ENCODE measurements around the gene CEMP1. TPM values are rescaled to one million over a fixed set of nuclear protein-coding genes. Genes with fewer than 3 reads are reported as not detected.
A peak's percentile ranks its signal among the peaks of the same experiment; 100 is the strongest.

CEMP1 gene
- total RNA-seq, 1 experiment from 2014 or later: not detected

- Histone ChIP-seq H3K36me3 (ENCODE audit: insufficient read depth, low read length, poor library complexity, severe bottlenecking) (peaks cover 10% of the 10 kb centered on the region), H3K4me1 (ENCODE audit: insufficient read depth, low read length, poor library complexity, severe bottlenecking) (peaks cover 5% of the 10 kb centered on the region), H3K4me3 (ENCODE audit: low read depth, low read length, poor library complexity, severe bottlenecking) (no peak overlapping the region), H3K27me3 (replicated peaks; ENCODE audit: insufficient read depth, low read depth, low read length, poor library complexity) (no peaks in the 10 kb centered on the region), H3K9me3 (ENCODE audit: low read depth, low read length, poor library complexity, severe bottlenecking) (no peaks in the 10 kb centered on the region), H3K27ac (ENCODE audit: low read depth, low read length, poor library complexity, severe bottlenecking) (no peak overlapping the region)
- DNase-seq (ENCODE audit: low spot score): no peak
- TF ChIP-seq, protein P1, sequence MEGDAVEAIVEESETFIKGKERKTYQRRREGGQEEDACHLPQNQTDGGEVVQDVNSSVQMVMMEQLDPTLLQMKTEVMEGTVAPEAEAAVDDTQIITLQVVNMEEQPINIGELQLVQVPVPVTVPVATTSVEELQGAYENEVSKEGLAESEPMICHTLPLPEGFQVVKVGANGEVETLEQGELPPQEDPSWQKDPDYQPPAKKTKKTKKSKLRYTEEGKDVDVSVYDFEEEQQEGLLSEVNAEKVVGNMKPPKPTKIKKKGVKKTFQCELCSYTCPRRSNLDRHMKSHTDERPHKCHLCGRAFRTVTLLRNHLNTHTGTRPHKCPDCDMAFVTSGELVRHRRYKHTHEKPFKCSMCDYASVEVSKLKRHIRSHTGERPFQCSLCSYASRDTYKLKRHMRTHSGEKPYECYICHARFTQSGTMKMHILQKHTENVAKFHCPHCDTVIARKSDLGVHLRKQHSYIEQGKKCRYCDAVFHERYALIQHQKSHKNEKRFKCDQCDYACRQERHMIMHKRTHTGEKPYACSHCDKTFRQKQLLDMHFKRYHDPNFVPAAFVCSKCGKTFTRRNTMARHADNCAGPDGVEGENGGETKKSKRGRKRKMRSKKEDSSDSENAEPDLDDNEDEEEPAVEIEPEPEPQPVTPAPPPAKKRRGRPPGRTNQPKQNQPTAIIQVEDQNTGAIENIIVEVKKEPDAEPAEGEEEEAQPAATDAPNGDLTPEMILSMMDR (conservative IDR thresholded peaks at IDR 0.05; ENCODE audit: low read depth, low read length): no peak
- no peak for TF ChIP-seq EZH2 (IDR thresholded peaks at IDR 0.05; ENCODE audit: borderline replicate concordance, low read depth, low read length, poor library complexity, severe bottlenecking)
- ChIA-PET POLR2A (ENCODE audit: low non-redundant PET) (no interaction called here), CTCF (no interaction called here)
- intact Hi-C loops (cut with micrococcal nuclease; ENCODE audit: unreplicated experiment): no loop called here
- no TSS peak for BruUV-seq (replicated peaks)
Measured at GRCh38 chr16:2529961-2530628, 1.1 kb downstream of the CEMP1 start.

DNA sequence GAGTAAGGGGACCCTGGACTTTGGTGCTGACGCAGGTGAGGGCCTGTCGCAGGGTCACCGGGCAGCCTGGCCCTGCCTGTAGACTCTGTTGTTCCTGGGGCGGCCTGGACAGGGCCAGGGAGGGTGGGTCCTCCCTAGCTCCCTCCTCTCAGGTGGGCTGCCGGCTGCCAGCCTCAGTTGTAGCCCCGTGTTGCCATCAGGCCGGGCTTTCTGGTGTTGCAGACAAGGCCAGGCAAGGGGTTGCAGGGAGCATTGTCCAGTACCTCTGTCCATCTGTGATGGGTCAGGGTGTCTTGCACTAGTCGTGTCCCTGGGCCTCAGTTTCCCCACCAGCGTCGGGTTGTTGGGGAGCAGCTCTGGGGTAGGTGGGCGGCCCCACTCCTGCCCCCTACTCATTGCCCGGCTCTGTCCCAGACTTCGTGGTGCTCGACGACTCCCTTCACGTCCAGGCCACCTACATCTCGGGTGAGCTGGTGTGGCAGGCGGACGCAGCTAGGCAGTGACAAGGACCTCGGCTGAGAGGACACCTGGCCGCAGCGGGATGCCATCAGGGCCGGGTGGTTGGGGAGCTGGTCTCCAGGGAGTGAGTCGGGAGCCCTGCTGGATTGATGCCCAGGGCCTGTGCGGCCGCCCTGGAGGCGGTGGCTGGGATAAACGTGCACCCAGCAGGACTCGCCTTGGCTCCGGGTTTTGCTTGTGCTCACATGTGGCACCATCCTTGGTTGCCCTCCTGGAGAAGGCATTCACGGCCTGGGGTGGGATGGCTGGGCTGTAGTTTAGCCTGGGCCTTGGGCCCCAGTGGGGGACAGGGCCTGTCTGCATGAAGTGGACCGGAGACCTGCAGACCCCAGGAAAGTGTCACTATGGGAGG lies 1.9 kb downstream of the CEMP1 start:
- ChIA-PET POLR2A (ENCODE audit: low non-redundant PET) (no interaction called here), CTCF (no interaction called here)
- Histone ChIP-seq H3K9me3 (ENCODE audit: low read depth, low read length, poor library complexity, severe bottlenecking) (no peaks in the 10 kb centered on the region), H3K4me3 (ENCODE audit: low read depth, low read length, poor library complexity, severe bottlenecking) (no peak overlapping the region), H3K27ac (ENCODE audit: low read depth, low read length, poor library complexity, severe bottlenecking) (no peak overlapping the region), H3K4me1 (ENCODE audit: insufficient read depth, low read length, poor library complexity, severe bottlenecking) (peaks cover 5% of the 10 kb centered on the region), H3K27me3 (replicated peaks; ENCODE audit: insufficient read depth, low read depth, low read length, poor library complexity) (no peaks in the 10 kb centered on the region), H3K36me3 (ENCODE audit: insufficient read depth, low read length, poor library complexity, severe bottlenecking) (peaks cover 16% of the 10 kb centered on the region)
- DNase-seq (ENCODE audit: low spot score): peak; percentile 37
- BruUV-seq (replicated peaks): no TSS peak
- no peak for TF ChIP-seq EZH2 (IDR thresholded peaks at IDR 0.05; ENCODE audit: borderline replicate concordance, low read depth, low read length, poor library complexity, severe bottlenecking)
- TF ChIP-seq, protein P1 (conservative IDR thresholded peaks at IDR 0.05; ENCODE audit: low read depth, low read length): no peak
- intact Hi-C loops (cut with micrococcal nuclease; ENCODE audit: unreplicated experiment): no loop called here

DNA sequence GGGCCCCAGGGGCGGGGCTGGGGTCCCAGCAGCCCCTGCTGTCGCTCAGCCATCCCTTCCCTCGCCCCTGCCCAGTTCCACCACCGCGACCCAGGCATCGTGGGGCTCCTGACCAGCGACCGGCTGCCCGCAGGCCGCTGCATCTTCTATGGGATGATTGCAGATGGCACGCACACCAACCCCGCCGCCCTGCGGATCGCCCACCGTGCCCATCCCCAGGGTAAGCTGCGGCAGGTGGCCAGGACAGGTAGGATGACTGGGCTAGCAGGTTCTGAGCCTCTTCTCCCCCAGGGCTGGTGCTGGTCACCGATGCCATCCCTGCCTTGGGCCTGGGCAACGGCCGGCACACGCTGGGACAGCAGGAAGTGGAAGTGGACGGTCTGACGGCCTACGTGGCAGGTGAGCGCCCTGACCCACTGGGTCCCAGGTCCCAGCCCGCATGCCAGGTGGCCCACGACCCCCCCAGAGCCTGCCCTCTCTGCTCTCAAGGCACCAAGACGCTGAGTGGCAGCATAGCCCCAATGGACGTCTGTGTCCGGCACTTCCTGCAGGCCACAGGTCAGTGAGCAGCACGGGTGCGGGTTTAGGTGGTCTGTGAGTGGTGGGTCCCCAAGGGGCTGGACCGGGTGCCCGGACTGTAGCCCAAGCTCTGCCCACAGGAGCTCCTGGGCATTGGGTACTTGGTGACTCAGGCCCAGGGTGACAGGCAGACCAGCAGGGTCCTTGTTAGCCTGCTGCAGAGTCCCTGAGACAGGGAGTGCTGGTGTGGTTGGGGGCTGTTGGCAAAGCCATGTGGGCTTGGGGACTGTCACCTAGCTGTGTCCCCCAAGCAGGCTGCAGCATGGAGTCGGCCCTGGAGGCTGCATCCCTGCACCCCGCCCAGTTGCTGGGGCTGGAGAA lies 2.8 kb downstream of the CEMP1 start:
- no peak overlapping the region for H3K4me3 ChIP-seq (ENCODE audit: low read depth, low read length, poor library complexity, severe bottlenecking)
- H3K4me1 ChIP-seq (ENCODE audit: insufficient read depth, low read length, poor library complexity, severe bottlenecking): peaks cover 5% of the 10 kb centered on the region
- ChIA-PET POLR2A (ENCODE audit: low non-redundant PET) (no interaction called here), CTCF (no interaction called here)
- DNase-seq (ENCODE audit: low spot score): no peak
- H3K27me3 ChIP-seq (replicated peaks; ENCODE audit: insufficient read depth, low read depth, low read length, poor library complexity): no peaks in the 10 kb centered on the region
- intact Hi-C loops (cut with micrococcal nuclease; ENCODE audit: unreplicated experiment): no loop called here
- TF ChIP-seq EZH2 (IDR thresholded peaks at IDR 0.05; ENCODE audit: borderline replicate concordance, low read depth, low read length, poor library complexity, severe bottlenecking): no peak
- TF ChIP-seq, protein P1 (conservative IDR thresholded peaks at IDR 0.05; ENCODE audit: low read depth, low read length): no peak
- BruUV-seq (replicated peaks): no TSS peak
- H3K36me3 ChIP-seq (ENCODE audit: insufficient read depth, low read length, poor library complexity, severe bottlenecking): peaks cover 19% of the 10 kb centered on the region
- no peak overlapping the region for H3K27ac ChIP-seq (ENCODE audit: low read depth, low read length, poor library complexity, severe bottlenecking)
- no peaks in the 10 kb centered on the region for H3K9me3 ChIP-seq (ENCODE audit: low read depth, low read length, poor library complexity, severe bottlenecking)
